Trophoblast cell (in vitro differentiated cells and primary cell): ENCODE results near the gene PRG2.

ENCODE experiments used
- DNase-seq, 2 donors: peaks; one replicate each; pipeline ENCODE4 v3.0.0-alpha.2; 2016
- H2AFZ ChIP-seq: 2 replicates; pipeline ENCODE4 v1.6.1; 2013; ENCODE audit warnings: low read length, moderate library complexity, mild to moderate bottlenecking; ENCODE audit not compliant: insufficient read depth, poor library complexity
- H2AK5ac ChIP-seq: 2 replicates; pipeline ENCODE4 v1.6.1; 2013; ENCODE audit warnings: mild to moderate bottlenecking, low read length
- H2BK120ac ChIP-seq: 2 replicates; pipeline ENCODE4 v1.6.1; 2013; ENCODE audit warnings: low read length, mild to moderate bottlenecking, moderate library complexity; ENCODE audit not compliant: insufficient read depth, poor library complexity
- H2BK12ac ChIP-seq: 2 replicates; pipeline ENCODE4 v1.6.1; 2013; ENCODE audit warnings: mild to moderate bottlenecking, low read length, moderate library complexity
- H2BK5ac ChIP-seq: 2 replicates; pipeline ENCODE4 v1.6.1; 2013; ENCODE audit warnings: low read length, low read depth, moderate library complexity, mild to moderate bottlenecking; ENCODE audit not compliant: poor library complexity
- H3K14ac ChIP-seq: 2 replicates; pipeline ENCODE4 v1.6.1; 2013; ENCODE audit warnings: mild to moderate bottlenecking, low read length
- H3K18ac ChIP-seq: 2 replicates; pipeline ENCODE4 v1.6.1; 2013; ENCODE audit warnings: mild to moderate bottlenecking, low read length
- H3K23ac ChIP-seq: 2 replicates; pipeline ENCODE4 v1.6.1; 2013; ENCODE audit warnings: low read length
- H3K27ac ChIP-seq: 2 replicates; pipeline ENCODE4 v1.5.1; 2013; ENCODE audit warnings: low read depth, mild to moderate bottlenecking, inconsistent platforms, low read length, moderate library complexity
- H3K27me3 ChIP-seq: 2 replicates; pipeline ENCODE4 v1.6.1; 2013; ENCODE audit warnings: inconsistent platforms, mild to moderate bottlenecking, low read length, moderate library complexity; ENCODE audit not compliant: insufficient read depth
- H3K36me3 ChIP-seq, 2 experiments: 1 replicate in 1 of 2; 2 replicates in 1 of 2; pipeline ENCODE4 v1.6.1; 2013; ENCODE audit warnings: low read length in 2 of 2, mild to moderate bottlenecking in 2 of 2, moderate library complexity in 1 of 2; ENCODE audit not compliant: insufficient read depth in 2 of 2, control insufficient read depth in 1 of 2
- H3K4ac ChIP-seq: 2 replicates; pipeline ENCODE4 v1.6.1; 2013; ENCODE audit warnings: low read depth, mild to moderate bottlenecking, low read length, moderate library complexity
- H3K4me1 ChIP-seq, 2 experiments: 1 replicate in 1 of 2; 2 replicates in 1 of 2; pipeline ENCODE4 v1.6.1; 2013; ENCODE audit warnings: low read length in 2 of 2, mild to moderate bottlenecking in 2 of 2, moderate library complexity in 1 of 2; ENCODE audit not compliant: insufficient read depth in 2 of 2, control insufficient read depth in 1 of 2
- H3K4me2 ChIP-seq: 2 replicates; pipeline ENCODE4 v1.6.1; 2013; ENCODE audit warnings: inconsistent platforms, mild to moderate bottlenecking, low read length, moderate library complexity
- H3K4me3 ChIP-seq: 2 replicates; pipeline ENCODE4 v1.5.1; 2013; ENCODE audit warnings: mild to moderate bottlenecking, low read depth, low read length, inconsistent platforms
- H3K79me1 ChIP-seq: one replicate; pipeline ENCODE4 v1.6.1; 2013; ENCODE audit warnings: low read length
- H3K79me2 ChIP-seq: 2 replicates; pipeline ENCODE4 v1.6.1; 2013; ENCODE audit warnings: low read length, mild to moderate bottlenecking; ENCODE audit not compliant: control insufficient read depth, insufficient read depth, poor library complexity
- H3K9ac ChIP-seq: 2 replicates; pipeline ENCODE4 v1.6.1; 2013; ENCODE audit warnings: mild to moderate bottlenecking, low read length
- H3K9me3 ChIP-seq: 2 replicates; pipeline ENCODE4 v1.6.1; 2013; ENCODE audit warnings: low read depth, mild to moderate bottlenecking, control low read depth, inconsistent platforms, low read length; ENCODE audit not compliant: insufficient read depth
- H4K12ac ChIP-seq: 2 replicates; pipeline ENCODE4 v1.6.1; 2013; ENCODE audit warnings: low read depth, mild to moderate bottlenecking, low read length, moderate library complexity
- H4K8ac ChIP-seq: 2 replicates; pipeline ENCODE4 v1.6.1; 2013; ENCODE audit warnings: low read depth, mild to moderate bottlenecking, low read length, moderate library complexity
- H4K91ac ChIP-seq: one replicate; pipeline ENCODE4 v1.6.1; 2013; ENCODE audit warnings: low read depth, mild to moderate bottlenecking, low read length, moderate library complexity
- WGBS: extraction: QIAGEN DNeasy Blood & Tissue Kit; methylation state at CpG from one replicate; pipeline ENCODE4 v1.1.7; 2013; ENCODE audit warnings: missing lambda C conversion rate; ENCODE audit not compliant: insufficient read length, insufficient coverage; ENCODE audit errors: extremely low coverage; 5-methylcytosine and 5-hydroxymethylcytosine counted together

Gene PRG2

GRCh38 chr11:57407941-57408475 is 17.6 kb upstream of the PRG2 start:
- no peak overlapping the region for H3K4me2 ChIP-seq
- no peak overlapping the region for H4K8ac ChIP-seq
- no peak overlapping the region for H2AFZ ChIP-seq
- peak; percentile 53 to 69 for DNase-seq
- no peak overlapping the region for H3K4ac ChIP-seq
- H3K4me3 ChIP-seq: no peak overlapping the region
- no peak overlapping the region for H2BK12ac ChIP-seq
- no peaks in the 10 kb centered on the region for H3K9me3 ChIP-seq
- H2BK120ac ChIP-seq: no peak overlapping the region
- peaks cover 9 to 10% of the 10 kb centered on the region in 2 experiments for H3K4me1 ChIP-seq
- no peaks in the 10 kb centered on the region for H3K27me3 ChIP-seq
- no peak overlapping the region for H3K23ac ChIP-seq
- H3K14ac ChIP-seq: no peak overlapping the region
- H2AK5ac ChIP-seq: no peak overlapping the region
- no peak overlapping the region for H3K9ac ChIP-seq
- H3K27ac ChIP-seq: no peak overlapping the region
- no peak overlapping the region for H3K18ac ChIP-seq
- no CpG with 5 or more reads among the region's 8 CpGs for WGBS
- H3K79me1 ChIP-seq: no peaks in the 10 kb centered on the region
- H3K79me2 ChIP-seq: no peaks in the 10 kb centered on the region
- no peak overlapping the region for H2BK5ac ChIP-seq
- H4K91ac ChIP-seq: no peak overlapping the region
- peaks cover 0 to 2% of the 10 kb centered on the region in 2 experiments for H3K36me3 ChIP-seq
- no peak overlapping the region for H4K12ac ChIP-seq

- H3K9ac ChIP-seq: no peak overlapping the region
- DNase-seq: peak; percentile 89 to 97
- H3K36me3 ChIP-seq: peaks cover 0 to 2% of the 10 kb centered on the region in 2 experiments
- no peak overlapping the region for H2BK5ac ChIP-seq
- H3K4me1 ChIP-seq: peaks cover 15 to 16% of the 10 kb centered on the region in 2 experiments
- no peak overlapping the region for H4K8ac ChIP-seq
- H3K79me2 ChIP-seq: no peaks in the 10 kb centered on the region
- no peaks in the 10 kb centered on the region for H3K9me3 ChIP-seq
- H2BK12ac ChIP-seq: no peak overlapping the region
- H3K79me1 ChIP-seq: no peaks in the 10 kb centered on the region
- H3K4ac ChIP-seq: no peak overlapping the region
- H3K14ac ChIP-seq: no peak overlapping the region
- no peak overlapping the region for H2AFZ ChIP-seq
- no peak overlapping the region for H4K91ac ChIP-seq
- H3K27ac ChIP-seq: no peak overlapping the region
- no peak overlapping the region for H2AK5ac ChIP-seq
- no peak overlapping the region for H4K12ac ChIP-seq
- WGBS: no CpG with 5 or more reads among the region's 9 CpGs
- no peak overlapping the region for H3K4me3 ChIP-seq
- no peak overlapping the region for H2BK120ac ChIP-seq
- H3K4me2 ChIP-seq: no peak overlapping the region
- H3K18ac ChIP-seq: no peak overlapping the region
- H3K23ac ChIP-seq: no peak overlapping the region
- no peaks in the 10 kb centered on the region for H3K27me3 ChIP-seq
Observed at GRCh38 chr11:57407010-57407920, 16.8 kb upstream of the PRG2 start.

GRCh38 chr11:57406337-57406904 is 16.0 kb upstream of the PRG2 start:
- peaks cover 16 to 19% of the 10 kb centered on the region in 2 experiments for H3K4me1 ChIP-seq
- H4K8ac ChIP-seq: no peak overlapping the region
- no peaks in the 10 kb centered on the region for H3K79me2 ChIP-seq
- H3K18ac ChIP-seq: no peak overlapping the region
- no peak overlapping the region for H4K12ac ChIP-seq
- no peak overlapping the region for H3K4me2 ChIP-seq
- H2BK5ac ChIP-seq: no peak overlapping the region
- no peaks in the 10 kb centered on the region for H3K27me3 ChIP-seq
- no peak overlapping the region for H2AK5ac ChIP-seq
- H3K27ac ChIP-seq: no peak overlapping the region
- H2BK120ac ChIP-seq: no peak overlapping the region
- no peak overlapping the region for H3K9ac ChIP-seq
- H3K4ac ChIP-seq: no peak overlapping the region
- no peaks in the 10 kb centered on the region for H3K79me1 ChIP-seq
- peaks cover 0 to 2% of the 10 kb centered on the region in 2 experiments for H3K36me3 ChIP-seq
- no peaks in the 10 kb centered on the region for H3K9me3 ChIP-seq
- H2BK12ac ChIP-seq: no peak overlapping the region
- H3K14ac ChIP-seq: no peak overlapping the region
- no peak overlapping the region for H3K23ac ChIP-seq
- H2AFZ ChIP-seq: no peak overlapping the region
- H4K91ac ChIP-seq: no peak overlapping the region
- DNase-seq: peak; percentile 50 to 65
- H3K4me3 ChIP-seq: no peak overlapping the region
- no CpG with 5 or more reads among the region's 4 CpGs for WGBS

- H3K79me2 ChIP-seq: no peaks in the 10 kb centered on the region
- no peak overlapping the region for H2BK5ac ChIP-seq
- peak; percentile 39 to 54 for DNase-seq
Observed at GRCh38 chr11:57405271-57405860, 14.9 kb upstream of the PRG2 start.

More at GRCh38 chr11:57405271-57405860, 14.9 kb upstream of the PRG2 start:
- H3K27me3 ChIP-seq: no peaks in the 10 kb centered on the region
- H3K4me2 ChIP-seq: no peak overlapping the region
- H3K4me1 ChIP-seq: peaks cover 16 to 19% of the 10 kb centered on the region in 2 experiments
- H3K18ac ChIP-seq: no peak overlapping the region
- no peak overlapping the region for H4K8ac ChIP-seq
- no peaks in the 10 kb centered on the region for H3K79me1 ChIP-seq
- H3K23ac ChIP-seq: no peak overlapping the region
- H4K12ac ChIP-seq: no peak overlapping the region
- no peak overlapping the region for H3K4me3 ChIP-seq
- no peak overlapping the region for H2BK120ac ChIP-seq
- no peak overlapping the region for H3K14ac ChIP-seq
- H2AK5ac ChIP-seq: no peak overlapping the region
- peaks cover 0 to 2% of the 10 kb centered on the region in 2 experiments for H3K36me3 ChIP-seq
- no peak overlapping the region for H3K4ac ChIP-seq
- H2AFZ ChIP-seq: no peak overlapping the region
- no CpG with 5 or more reads among the region's 4 CpGs for WGBS
- no peaks in the 10 kb centered on the region for H3K9me3 ChIP-seq
- no peak overlapping the region for H4K91ac ChIP-seq
- H3K9ac ChIP-seq: no peak overlapping the region
- H2BK12ac ChIP-seq: no peak overlapping the region
- H3K27ac ChIP-seq: no peak overlapping the region
